Small intestine (tissue), 7 donors: Measurements from ENCODE around the gene PCDHB6. TPM values are rescaled to one million over a fixed set of nuclear protein-coding genes. Genes with fewer than 3 reads are reported as not detected.
"Not testable (repeated sequence)": the region's sequence is repeated elsewhere in the genome, so short reads cannot be mapped to it uniquely, and the experiment has no call there.

Experiments
- DNase-seq, 2 donors: peaks; one replicate each; pipeline versions ENCODE4 v3.0.0 to v3.0.0-alpha.2; 2013
- FAIRE-seq: peaks from 2 replicates; lab custom pipeline; 2012; peaks lifted over from hg19 to GRCh38; lab: Jason Lieb, UNC
- H3K27ac ChIP-seq, 3 donors: one replicate each; pipeline ENCODE4 v1.5.1; 2013; ENCODE audit warnings: low read length in 2 of 3, mild to moderate bottlenecking in 2 of 3, control low read depth in 1 of 3, inconsistent platforms in 1 of 3, low read depth in 1 of 3, moderate library complexity in 1 of 3
- H3K27me3 ChIP-seq, 3 donors: one replicate each; pipeline ENCODE4 v1.6.1; 2013; ENCODE audit warnings: low read length in 3 of 3, inconsistent platforms in 1 of 3; ENCODE audit not compliant: control insufficient read depth in 3 of 3, insufficient read depth in 3 of 3
- H3K36me3 ChIP-seq, 3 donors: one replicate each; pipeline ENCODE4 v1.6.1; 2013; ENCODE audit warnings: low read length in 3 of 3, inconsistent platforms in 1 of 3, low read depth in 1 of 3, mild to moderate bottlenecking in 1 of 3, moderate library complexity in 1 of 3; ENCODE audit not compliant: control insufficient read depth in 3 of 3, insufficient read depth in 2 of 3
- H3K4me1 ChIP-seq, 3 donors: one replicate each; pipeline ENCODE4 v1.6.1; 2013; ENCODE audit warnings: low read length in 2 of 3, inconsistent platforms in 1 of 3, low read depth in 1 of 3, mild to moderate bottlenecking in 1 of 3, moderate library complexity in 1 of 3; ENCODE audit not compliant: control insufficient read depth in 3 of 3, insufficient read depth in 2 of 3
- H3K4me3 ChIP-seq, 3 donors: one replicate each; pipeline ENCODE4 v1.5.1; 2013; ENCODE audit warnings: low read length in 3 of 3, control low read depth in 1 of 3, inconsistent platforms in 1 of 3, low read depth in 1 of 3, mild to moderate bottlenecking in 1 of 3, moderate library complexity in 1 of 3
- H3K9me3 ChIP-seq, 2 donors: one replicate each; pipeline ENCODE4 v1.6.1; 2013; ENCODE audit warnings: low read depth in 1 of 2, low read length in 1 of 2; ENCODE audit not compliant: control insufficient read depth in 2 of 2, insufficient read depth in 1 of 2
- WGBS, 3 donors: extraction: QIAGEN DNeasy Blood & Tissue Kit; methylation state at CpG; one replicate each; pipeline ENCODE4 v1.1.7; 2013; 5-methylcytosine and 5-hydroxymethylcytosine counted together
- polyA plus RNA-seq, 4 donors: library from polyadenylated mRNA; stranded (reverse) in 3 of 4; unstranded in 1 of 4; fragments of 200-250 nt in 3 of 4; fragments of 120-200 nt in 1 of 4; gene quantifications; one replicate each; pipeline versions ENCODE4 v1.2.1 to v1.2.3, GENCODE V29; 2013
- donor health status: healthy with polysubstance abuse.
- donor health status: control.
- donor health status: control.
- donor health status: Bipolar disorder and iron deficiency.
- donor health status: healthy.

The PCDHB6 gene
- polyA plus RNA-seq, 4 donors = 0.13 to 0.52 TPM; not detected in 2

DNA sequence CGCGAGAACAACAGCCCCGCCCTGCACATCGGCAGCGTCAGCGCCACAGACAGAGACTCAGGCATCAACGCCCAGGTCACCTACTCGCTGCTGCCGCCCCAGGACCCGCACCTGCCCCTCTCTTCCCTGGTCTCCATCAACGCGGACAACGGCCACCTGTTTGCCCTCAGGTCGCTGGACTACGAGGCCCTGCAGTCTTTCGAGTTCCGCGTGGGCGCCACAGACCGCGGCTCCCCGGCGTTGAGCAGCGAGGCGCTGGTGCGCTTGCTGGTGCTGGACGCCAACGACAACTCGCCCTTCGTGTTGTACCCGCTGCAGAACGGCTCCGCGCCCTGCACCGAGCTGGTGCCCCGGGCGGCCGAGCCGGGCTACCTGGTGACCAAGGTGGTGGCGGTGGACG, 1.8 kb downstream of the PCDHB6 start:
- FAIRE-seq, H3K4me3 ChIP-seq: not testable (repeated sequence)

DNA sequence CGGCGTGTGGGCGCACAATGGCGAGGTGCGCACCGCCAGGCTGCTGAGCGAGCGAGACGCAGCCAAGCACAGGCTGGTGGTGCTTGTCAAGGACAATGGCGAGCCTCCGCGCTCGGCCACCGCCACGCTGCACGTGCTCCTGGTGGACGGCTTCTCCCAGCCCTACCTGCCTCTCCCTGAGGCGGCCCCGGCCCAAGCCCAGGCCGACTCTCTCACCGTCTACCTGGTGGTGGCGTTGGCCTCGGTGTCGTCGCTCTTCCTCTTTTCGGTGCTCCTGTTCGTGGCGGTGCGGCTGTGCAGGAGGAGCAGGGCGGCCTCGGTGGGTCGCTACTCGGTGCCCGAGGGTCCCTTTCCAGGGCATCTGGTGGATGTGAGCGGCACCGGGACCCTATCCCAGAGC, 2.2 kb downstream of the PCDHB6 start:
- H3K4me3 ChIP-seq, FAIRE-seq, H3K36me3 ChIP-seq, H3K27ac ChIP-seq, H3K4me1 ChIP-seq, H3K27me3 ChIP-seq, DNase-seq: not testable (repeated sequence)
- WGBS, 3 donors = 31 to 51% (median 50%) methylated on average over 24 to 36 of the region's 36 CpGs
- peaks cover 0 to 43% of the 10 kb centered on the region in 2 donors for H3K9me3 ChIP-seq

More for the DNA sequence above, 1.8 kb downstream of the PCDHB6 start:
- not testable (repeated sequence) for H3K27ac ChIP-seq, H3K27me3 ChIP-seq, DNase-seq, H3K36me3 ChIP-seq, H3K4me1 ChIP-seq
- peaks cover 0 to 38% of the 10 kb centered on the region in 2 donors for H3K9me3 ChIP-seq
- 45 to 68% (median 66%) methylated on average over 21 to 39 of the region's 41 CpGs for WGBS, 3 donors

GRCh38 chr5:141155540-141156374, 5.9 kb downstream of the PCDHB6 start:
- H3K27ac ChIP-seq = no peak overlapping the region
- peaks cover 0 to 37% of the 10 kb centered on the region in 2 donors for H3K9me3 ChIP-seq
- H3K4me1 ChIP-seq = no peaks in the 10 kb centered on the region
- DNase-seq (no peak), FAIRE-seq (no peak)
- H3K36me3 ChIP-seq = no peaks in the 10 kb centered on the region
- no peaks in the 10 kb centered on the region for H3K27me3 ChIP-seq
- 36 to 48% (median 38%) methylated on average over 21 of the region's 21 CpGs for WGBS, 3 donors
- no peak overlapping the region for H3K4me3 ChIP-seq

- DNase-seq, H3K27me3 ChIP-seq, H3K4me1 ChIP-seq, H3K27ac ChIP-seq, H3K36me3 ChIP-seq, FAIRE-seq, H3K4me3 ChIP-seq: not testable (repeated sequence)
- 40 to 70% (median 59%) methylated on average over 25 to 38 of the region's 38 CpGs for WGBS, 3 donors
- H3K9me3 ChIP-seq = peaks cover 0 to 30% of the 10 kb centered on the region in 2 donors
These were observed 7.5 kb downstream of the PCDHB6 start for GRCh38 chr5:141157356-141157755.

DNA sequence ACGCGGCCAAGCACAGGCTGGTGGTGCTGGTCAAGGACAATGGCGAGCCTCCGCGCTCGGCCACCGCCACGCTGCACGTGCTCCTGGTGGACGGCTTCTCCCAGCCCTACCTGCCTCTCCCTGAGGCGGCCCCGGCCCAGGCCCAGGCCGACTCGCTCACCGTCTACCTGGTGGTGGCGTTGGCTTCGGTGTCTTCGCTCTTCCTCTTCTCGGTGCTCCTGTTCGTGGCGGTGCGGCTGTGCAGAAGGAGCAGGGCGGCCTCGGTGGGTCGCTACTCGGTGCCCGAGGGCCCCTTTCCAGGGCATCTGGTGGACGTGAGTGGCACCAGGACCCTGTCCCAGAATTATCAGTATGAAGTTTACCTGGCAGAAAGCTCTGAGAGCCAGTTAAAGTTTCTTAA, 8.0 kb downstream of the PCDHB6 start:
- FAIRE-seq = not testable (repeated sequence)
- WGBS, 3 donors = 40 to 70% (median 62%) methylated on average over 15 to 22 of the region's 28 CpGs

GRCh38 chr5:141172381-141173204, 22.7 kb downstream of the PCDHB6 start, which contains the start of gene PCDHB7:
TSS of gene PCDHB7 (plus strand) at chr5:141172644. CDS start at chr5:141172836, 192 bp downstream.
- Histone ChIP-seq H3K9me3 (peaks cover 0 to 20% of the 10 kb centered on the region in 2 donors), H3K27ac (no peak within 1 kb of the TSS), H3K4me3 (peak within 1 kb of the TSS in 1 of 3 donors; percentile 12), H3K27me3 (no peaks in the 10 kb centered on the region), H3K4me1 (no peaks in the 10 kb centered on the region), H3K36me3 (no peaks in the 10 kb centered on the region)
- peak; percentile 1 to 11 for DNase-seq
- WGBS, 3 donors = 33 to 48% (median 36%) methylated on average over 20 of the region's 20 CpGs
- FAIRE-seq = no peak

More for the DNA sequence above, 8.0 kb downstream of the PCDHB6 start:
- not testable (repeated sequence) for H3K27ac ChIP-seq, DNase-seq, H3K4me1 ChIP-seq, H3K4me3 ChIP-seq, H3K36me3 ChIP-seq, H3K27me3 ChIP-seq
- H3K9me3 ChIP-seq = peaks cover 0 to 29% of the 10 kb centered on the region in 2 donors

GRCh38 chr5:141174291-141175104, 24.6 kb downstream of the PCDHB6 start:
- not testable (repeated sequence) for H3K4me3 ChIP-seq, FAIRE-seq, H3K4me1 ChIP-seq, H3K27ac ChIP-seq, H3K36me3 ChIP-seq, DNase-seq, H3K27me3 ChIP-seq
- WGBS, 3 donors = 49 to 72% (median 63%) methylated on average over 52 to 79 of the region's 79 CpGs
- H3K9me3 ChIP-seq = peaks cover 0 to 24% of the 10 kb centered on the region in 2 donors
